DOHH2 (cell line): ENCODE results near the gene GCC2.

Experiments used
- H3F3A ChIP-seq: fragments of 200-600 bp; sonication (generic), shearing (Covaris generic); 2 replicates; pipeline ENCODE4 v1.6.0; 2016; ENCODE audit warnings: antibody characterized with exemption, mild to moderate bottlenecking; ENCODE audit not compliant: control insufficient read depth, insufficient read depth
- H3K27ac ChIP-seq: fragments of 200-600 bp; sonication (generic); 2 replicates; pipeline ENCODE4 v1.5.1; 2014; ENCODE audit warnings: low read depth, mild to moderate bottlenecking, low read length, moderate library complexity
- H3K27me3 ChIP-seq: fragments of 200-600 bp; sonication (generic); 2 replicates; pipeline ENCODE4 v1.6.1; 2014; ENCODE audit warnings: mild to moderate bottlenecking, low read length, mixed read lengths; ENCODE audit not compliant: control insufficient read depth
- H3K36me3 ChIP-seq: fragments of 200-600 bp; sonication (generic); 2 replicates; pipeline ENCODE4 v1.6.1; 2014; ENCODE audit warnings: mild to moderate bottlenecking, low read length, moderate library complexity, mixed read lengths; ENCODE audit not compliant: control insufficient read depth
- H3K4me1 ChIP-seq: fragments of 200-600 bp; sonication (generic); 2 replicates; pipeline ENCODE4 v1.6.1; 2014; ENCODE audit warnings: mild to moderate bottlenecking, low read length, mixed read lengths; ENCODE audit not compliant: control insufficient read depth
- H3K4me2 ChIP-seq: fragments of 200-600 bp; sonication (generic); 2 replicates; pipeline ENCODE4 v1.6.0; 2014; ENCODE audit warnings: mild to moderate bottlenecking, low read length, moderate library complexity
- H3K4me3 ChIP-seq: fragments of 200-600 bp; sonication (generic); 2 replicates; pipeline ENCODE4 v1.5.1; 2014; ENCODE audit warnings: mild to moderate bottlenecking, low read length, mixed read lengths
- H3K79me2 ChIP-seq: fragments of 200-600 bp; sonication (generic); 2 replicates; pipeline ENCODE4 v1.6.1; 2014; ENCODE audit warnings: mild to moderate bottlenecking, low read length, mixed read lengths; ENCODE audit not compliant: control insufficient read depth
- H3K9me2 ChIP-seq: fragments of 200-600 bp; sonication (generic); replicated peaks from 2 replicates; pipeline ENCODE4 v1.6.1; 2014; ENCODE audit warnings: mild to moderate bottlenecking, low read length, mixed read lengths; ENCODE audit not compliant: control insufficient read depth
- H3K9me3 ChIP-seq: fragments of 200-600 bp; sonication (generic); 2 replicates; pipeline ENCODE4 v1.6.1; 2014; ENCODE audit warnings: antibody characterized with exemption, low read length, mixed read lengths; ENCODE audit not compliant: control insufficient read depth, insufficient read depth
- H4K20me1 ChIP-seq: fragments of 200-600 bp; sonication (generic); 2 replicates; pipeline ENCODE4 v1.6.0; 2014; ENCODE audit warnings: low read depth, mild to moderate bottlenecking, antibody characterized with exemption, low read length, moderate library complexity; ENCODE audit not compliant: control insufficient read depth, insufficient read depth
- EZH2phosphoT487 ChIP-seq: fragments of 200-600 bp; sonication (generic); IDR thresholded peaks from 2 replicates; pipeline ENCODE4 v1.6.1; 2017; ENCODE audit warnings: borderline replicate concordance, mild to moderate bottlenecking, antibody characterized with exemption, low read length, moderate library complexity, mixed read lengths
- TF ChIP-seq, protein P1 (sequence below): fragments of 200-600 bp; sonication (generic); IDR thresholded peaks from one replicate; pipeline ENCODE4 v1.5.1; 2014; ENCODE audit warnings: antibody characterized with exemption, mild to moderate bottlenecking, low read depth, low read length; ENCODE audit not compliant: poor library complexity, severe bottlenecking

Gene GCC2

DNA sequence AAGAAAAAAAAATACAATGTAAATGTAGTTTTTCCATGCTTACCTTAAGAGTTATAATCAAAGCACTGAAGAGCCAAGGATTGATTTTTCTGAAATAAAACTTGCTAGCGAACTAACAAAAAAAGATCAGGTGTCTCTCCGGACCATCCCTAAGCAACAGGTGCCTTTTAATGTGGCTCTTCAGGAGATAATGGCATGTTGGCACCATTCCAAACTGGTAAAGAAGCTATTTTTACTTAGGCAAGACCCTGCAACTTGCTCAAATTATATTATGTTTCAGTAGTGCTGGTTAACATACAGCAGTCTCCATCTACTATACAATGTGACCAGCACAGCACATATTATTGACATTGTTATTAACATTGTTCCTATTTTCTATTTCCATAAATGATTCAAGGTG is 2.3 kb upstream of the GCC2 start:
- Histone ChIP-seq H3F3A (0 out of 2 replicates have a peak, but pooled peaks cover 5% of the 10 kb centered on the region), H3K9me2 (no peaks in the 10 kb centered on the region), H3K27me3 (no peaks in the 10 kb centered on the region), H3K4me3 (no peak overlapping the region), H3K4me2 (no peak overlapping the region), H3K27ac (no peak overlapping the region), H3K4me1 (peaks cover 27% of the 10 kb centered on the region), H3K9me3 (no peaks in the 10 kb centered on the region), H4K20me1 (no peaks in the 10 kb centered on the region), H3K79me2 (peaks cover 31% of the 10 kb centered on the region), H3K36me3 (peaks cover 16% of the 10 kb centered on the region)
- TF ChIP-seq EZH2phosphoT487: no peak
- TF ChIP-seq, protein P1, sequence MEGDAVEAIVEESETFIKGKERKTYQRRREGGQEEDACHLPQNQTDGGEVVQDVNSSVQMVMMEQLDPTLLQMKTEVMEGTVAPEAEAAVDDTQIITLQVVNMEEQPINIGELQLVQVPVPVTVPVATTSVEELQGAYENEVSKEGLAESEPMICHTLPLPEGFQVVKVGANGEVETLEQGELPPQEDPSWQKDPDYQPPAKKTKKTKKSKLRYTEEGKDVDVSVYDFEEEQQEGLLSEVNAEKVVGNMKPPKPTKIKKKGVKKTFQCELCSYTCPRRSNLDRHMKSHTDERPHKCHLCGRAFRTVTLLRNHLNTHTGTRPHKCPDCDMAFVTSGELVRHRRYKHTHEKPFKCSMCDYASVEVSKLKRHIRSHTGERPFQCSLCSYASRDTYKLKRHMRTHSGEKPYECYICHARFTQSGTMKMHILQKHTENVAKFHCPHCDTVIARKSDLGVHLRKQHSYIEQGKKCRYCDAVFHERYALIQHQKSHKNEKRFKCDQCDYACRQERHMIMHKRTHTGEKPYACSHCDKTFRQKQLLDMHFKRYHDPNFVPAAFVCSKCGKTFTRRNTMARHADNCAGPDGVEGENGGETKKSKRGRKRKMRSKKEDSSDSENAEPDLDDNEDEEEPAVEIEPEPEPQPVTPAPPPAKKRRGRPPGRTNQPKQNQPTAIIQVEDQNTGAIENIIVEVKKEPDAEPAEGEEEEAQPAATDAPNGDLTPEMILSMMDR: no peak

DNA sequence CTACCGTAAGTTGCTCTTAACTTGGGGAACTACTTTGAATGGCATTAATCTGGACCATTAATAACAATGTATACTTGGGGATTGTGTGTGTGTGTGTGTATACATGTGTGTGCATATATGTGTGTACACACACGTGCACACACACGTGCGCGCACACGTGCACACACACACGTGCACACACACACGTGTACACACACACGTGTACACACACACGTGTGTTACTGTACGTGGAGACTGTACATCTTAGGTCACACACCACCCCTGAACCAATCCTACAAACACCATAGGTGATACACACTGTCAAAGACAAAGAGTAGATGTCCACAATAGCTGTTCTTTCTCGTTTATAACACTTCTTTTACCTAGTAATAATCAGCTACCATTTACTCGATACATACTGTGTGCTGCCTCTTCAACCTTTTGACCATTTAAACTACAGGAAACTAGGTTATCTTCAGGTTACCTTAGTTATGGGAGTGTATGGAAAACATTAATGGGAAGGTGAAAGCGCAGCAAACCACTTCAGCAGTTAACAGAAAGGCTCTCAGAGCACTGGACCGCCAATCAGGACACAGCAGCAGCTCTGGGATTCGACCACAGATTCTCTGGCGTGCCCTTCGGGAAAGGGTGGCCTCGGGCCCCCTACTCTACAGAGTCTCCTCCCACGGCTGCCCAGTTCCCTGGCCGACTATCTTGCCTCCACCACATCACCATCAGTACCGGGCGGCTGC is 894 bp upstream of the GCC2 start:
- no peak for TF ChIP-seq EZH2phosphoT487
- TF ChIP-seq, protein P1: no peak
- Histone ChIP-seq H3K9me2 (no peaks in the 10 kb centered on the region), H3K27me3 (no peaks in the 10 kb centered on the region), H3F3A (0 out of 2 replicates have a peak, but pooled peaks cover 5% of the 10 kb centered on the region), H3K27ac (no peak overlapping the region), H3K36me3 (peaks cover 29% of the 10 kb centered on the region), H3K4me1 (peaks cover 28% of the 10 kb centered on the region), H3K4me2 (peak overlapping the region; percentile 93), H3K79me2 (peaks cover 33% of the 10 kb centered on the region), H4K20me1 (no peaks in the 10 kb centered on the region), H3K9me3 (no peaks in the 10 kb centered on the region), H3K4me3 (peak overlapping the region; percentile 97)

DNA sequence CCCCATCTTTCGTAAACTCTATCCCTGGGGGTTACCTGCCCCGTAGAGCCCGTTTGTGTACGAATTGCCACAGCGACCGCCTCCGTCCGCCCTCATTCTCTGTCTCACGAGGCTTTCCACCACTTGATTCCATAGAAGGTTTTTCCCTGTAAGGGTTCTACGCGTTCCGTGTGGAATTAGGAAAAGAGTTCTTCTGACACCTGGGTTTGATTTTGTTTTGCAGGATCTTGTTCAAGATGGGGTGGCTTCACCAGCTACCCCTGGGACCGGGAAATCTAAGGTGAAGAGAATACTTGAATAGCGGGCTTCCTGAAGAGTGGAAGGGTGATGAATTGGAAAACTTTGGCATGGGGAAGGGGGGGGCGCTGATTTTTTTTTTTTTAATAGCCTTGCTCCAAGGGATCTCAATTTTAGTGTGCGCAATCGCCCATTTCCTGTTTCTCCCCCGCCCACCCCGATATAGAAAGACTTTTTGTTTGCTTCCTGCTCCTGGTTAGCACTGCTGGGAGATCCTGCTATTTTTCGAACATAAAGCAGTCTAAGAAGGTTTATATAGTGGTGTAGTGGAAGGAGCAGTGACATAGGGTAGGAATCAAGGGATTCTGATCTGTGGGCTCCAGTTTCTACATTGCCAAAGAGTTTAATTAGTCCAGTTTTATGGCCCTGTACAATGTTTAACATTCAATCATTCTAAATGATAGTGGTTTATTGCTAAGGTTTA is 564 bp downstream of the GCC2 start:
- Histone ChIP-seq H3K9me2 (no peaks in the 10 kb centered on the region), H3K36me3 (peaks cover 41% of the 10 kb centered on the region), H3F3A (0 out of 2 replicates have a peak, but pooled peaks cover 5% of the 10 kb centered on the region), H3K4me3 (peak overlapping the region; percentile 97), H3K79me2 (peaks cover 33% of the 10 kb centered on the region), H3K4me1 (peaks cover 28% of the 10 kb centered on the region), H3K27me3 (no peaks in the 10 kb centered on the region), H4K20me1 (no peaks in the 10 kb centered on the region), H3K9me3 (no peaks in the 10 kb centered on the region), H3K27ac (peak overlapping the region; percentile 60), H3K4me2 (peak overlapping the region; percentile 93)
- TF ChIP-seq, protein P1: no peak
- no peak for TF ChIP-seq EZH2phosphoT487
